Stimulated activated CD8-positive, alpha-beta memory T cell treated with anti-CD3 and anti-CD28 coated beads, Interleukin-15, amount 100 ng/mL, for 4 hours (primary cell): ENCODE results near the gene TM4SF4.

Experiments used
- DNase-seq, 2 donors: peaks; one replicate each; pipeline ENCODE4 v3.0.0-alpha.2; 2020; ENCODE audit warnings: low read depth in 2 of 2

TM4SF4 gene

GRCh38 chr3:149548669-149549065, 74.2 kb downstream of the TM4SF4 start:
- DNase-seq, result no peak

DNA sequence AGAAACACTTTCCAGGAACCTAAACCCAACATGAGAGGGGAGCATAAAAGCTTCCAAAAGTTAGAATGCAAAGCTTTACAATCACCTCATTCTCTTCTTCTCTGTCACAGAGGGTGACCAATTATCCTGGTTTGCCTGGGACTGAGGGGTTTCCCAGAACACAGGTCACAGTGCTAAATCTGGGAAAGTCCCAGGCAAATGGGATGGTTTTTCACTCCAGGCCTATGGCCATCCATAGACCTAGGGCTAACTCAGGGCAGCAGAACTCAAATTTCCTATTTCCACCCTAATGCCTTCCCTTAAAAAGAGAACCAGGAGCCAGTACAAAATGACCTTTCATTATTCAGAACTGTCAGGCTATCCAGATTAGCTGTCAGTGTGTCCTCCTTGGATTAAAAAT, 77.0 kb downstream of the TM4SF4 start:
- DNase-seq, result no peak

GRCh38 chr3:149552700-149553099, 78.2 kb downstream of the TM4SF4 start:
- no peak for DNase-seq
